AG09319 (cell line): Measurements from ENCODE around the gene EPB41L5.
A peak's percentile ranks its signal among the peaks of the same experiment; 100 is the strongest.

Experiments used
- DNase-seq: peaks from one replicate; pipeline ENCODE4 v3.0.0-alpha.2; 2010; ENCODE audit warnings: low read depth; ENCODE audit errors: extremely low read depth
- CTCF ChIP-seq: IDR thresholded peaks from 2 replicates; pipeline ENCODE4 v1.5.1; 2011; ENCODE audit warnings: low read depth, mild to moderate bottlenecking, inconsistent platforms, low read length, moderate library complexity

The EPB41L5 gene

GRCh38 chr2:120105360-120105759, 92.5 kb downstream of the EPB41L5 start:
- no peak for DNase-seq
- no peak for TF ChIP-seq CTCF

- no peak for TF ChIP-seq CTCF
- DNase-seq, result peak; percentile 15
Measured at GRCh38 chr2:120108049-120108448, 95.2 kb downstream of the EPB41L5 start.

GRCh38 chr2:120108749-120109148, 95.9 kb downstream of the EPB41L5 start:
- DNase-seq, result no peak
- no peak for TF ChIP-seq CTCF

- no peak for DNase-seq
- peak; percentile 28 for TF ChIP-seq CTCF
Measured at GRCh38 chr2:120109186-120110061, 96.5 kb downstream of the EPB41L5 start.

- TF ChIP-seq CTCF, result no peak
- DNase-seq, result no peak
Measured at GRCh38 chr2:120110062-120110362, 97.1 kb downstream of the EPB41L5 start.

- no peak for DNase-seq
- TF ChIP-seq CTCF, result no peak
Measured at GRCh38 chr2:120110507-120110906, 97.6 kb downstream of the EPB41L5 start.

- no peak for TF ChIP-seq CTCF
- no peak for DNase-seq
Measured at GRCh38 chr2:120111193-120111592, 98.3 kb downstream of the EPB41L5 start.
